Measurements from ENCODE around the gene GPR137. TPM values are rescaled to one million over a fixed set of nuclear protein-coding genes. Genes with fewer than 3 reads are reported as not detected.

GPR137 gene, protein sequence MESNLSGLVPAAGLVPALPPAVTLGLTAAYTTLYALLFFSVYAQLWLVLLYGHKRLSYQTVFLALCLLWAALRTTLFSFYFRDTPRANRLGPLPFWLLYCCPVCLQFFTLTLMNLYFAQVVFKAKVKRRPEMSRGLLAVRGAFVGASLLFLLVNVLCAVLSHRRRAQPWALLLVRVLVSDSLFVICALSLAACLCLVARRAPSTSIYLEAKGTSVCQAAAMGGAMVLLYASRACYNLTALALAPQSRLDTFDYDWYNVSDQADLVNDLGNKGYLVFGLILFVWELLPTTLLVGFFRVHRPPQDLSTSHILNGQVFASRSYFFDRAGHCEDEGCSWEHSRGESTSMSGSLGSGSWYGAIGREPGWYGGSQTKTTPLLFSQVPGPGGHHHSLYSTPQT
- total RNA-seq, result 10 to 100 TPM; 31.4 to 37.9 TPM

DNA sequence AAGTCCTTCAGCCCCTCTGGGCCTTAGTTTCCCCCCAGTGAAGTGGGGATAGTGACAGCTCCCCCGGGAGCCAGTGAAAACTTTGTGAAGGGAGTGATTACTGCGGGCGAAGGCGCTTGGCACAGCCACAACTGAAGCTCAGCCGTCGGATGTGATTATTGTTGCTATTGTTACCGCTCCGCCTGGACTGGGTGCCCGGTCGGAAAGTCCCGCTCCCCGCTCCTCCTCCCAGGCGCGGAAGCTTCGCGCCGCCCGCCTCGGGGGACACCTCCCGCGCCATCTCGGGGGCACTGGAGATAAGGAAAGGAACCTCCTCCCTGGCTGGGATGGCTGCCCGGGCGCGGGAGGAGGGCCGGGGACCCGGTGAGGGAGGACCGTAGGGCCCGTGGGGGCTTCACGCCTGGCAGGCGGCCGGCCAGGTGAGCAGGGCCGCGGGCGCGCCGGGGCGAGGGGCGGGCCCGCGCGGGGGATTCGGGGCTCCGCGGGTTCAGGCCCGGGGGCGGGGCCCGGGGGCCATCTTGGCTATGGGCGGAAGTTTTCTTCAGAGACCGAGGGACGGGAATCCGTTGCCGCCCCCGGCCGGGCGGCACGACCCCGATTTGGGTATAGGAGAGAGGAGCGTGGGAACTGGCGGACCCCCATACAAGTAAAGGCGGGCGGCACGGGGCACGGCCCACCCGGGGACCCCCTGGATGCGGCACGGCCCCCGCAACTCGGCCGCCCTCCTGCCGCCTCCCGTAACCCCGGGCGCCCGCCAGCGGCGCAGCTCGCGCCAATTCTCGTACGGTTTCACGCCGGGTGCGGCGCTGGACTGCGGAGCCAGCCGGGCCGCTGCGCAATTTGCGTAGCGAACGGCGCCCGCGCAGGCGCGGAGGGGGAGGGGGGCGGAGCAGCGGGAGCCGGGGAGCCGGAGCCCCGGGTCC is at the start of gene GPR137:
Gene GPR137 (plus strand): TSS at position 887 of the 923 bp plus-strand sequence. CDS start 677 bp downstream, outside the sequence.
- peak; percentile 90 for DNase-seq
- ChIA-PET POLR2A (interaction anchor here (1.0 to 11.0 kb wide), 13 partner anchors 9 to 100 kb away, joined by 3 to 161 read pairs (median 8); partner anchors contain the start of genes CATSPERZ, ESRRA, FERMT3 and FKBP2), CTCF (interaction anchor here (0.7 to 4.7 kb wide), 7 partner anchors 14 to 79 kb away, joined by 3 to 42 read pairs (median 5); partner anchors contain the start of genes CATSPERZ, FERMT3, FKBP2 and PRDX5)
- Mint-ChIP-seq H3K4me1 (peaks cover 28% of the 10 kb centered on the region), H3K4me3 (peak within 1 kb of the TSS; percentile 83), H3K36me3 (ENCODE audit: low read depth) (peaks cover 10% of the 10 kb centered on the region), H3K27ac (peak within 1 kb of the TSS; percentile 82), H3K9me3 (no peaks in the 10 kb centered on the region), H3K27me3 (peaks cover 2% of the 10 kb centered on the region)

DNA sequence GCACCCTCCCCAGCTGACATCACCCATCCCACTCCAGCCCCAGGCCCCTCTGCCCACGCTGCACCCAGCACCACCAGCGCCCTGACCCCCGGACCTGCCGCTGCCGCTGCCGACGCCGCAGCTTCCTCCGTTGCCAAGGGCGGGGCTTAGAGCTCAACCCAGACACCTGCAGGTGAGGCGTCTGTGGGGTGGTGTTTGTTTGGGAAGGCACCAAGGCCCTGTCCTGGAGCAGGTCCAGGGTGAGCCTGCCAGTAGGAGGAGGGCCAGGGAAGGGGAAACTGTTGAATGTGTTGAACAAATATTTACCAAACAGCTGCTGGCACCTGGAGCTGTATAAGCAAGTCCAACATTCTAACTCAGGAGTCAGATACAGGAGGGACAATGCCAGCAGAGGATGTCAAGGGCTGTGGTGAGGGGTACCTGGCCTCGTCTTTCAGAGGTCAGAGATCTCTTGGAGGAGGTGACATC is 48.1 kb upstream of the GPR137 start:
- Mint-ChIP-seq H3K9me3 (no peaks in the 10 kb centered on the region), H3K27me3 (no peaks in the 10 kb centered on the region), H3K27ac (no peak overlapping the region), H3K4me1 (peaks cover 40% of the 10 kb centered on the region), H3K36me3 (ENCODE audit: low read depth) (peaks cover 12% of the 10 kb centered on the region), H3K4me3 (no peak overlapping the region)
- POLR2A ChIA-PET, result interaction anchor here (1.5 to 3.6 kb wide), 2 partner anchors 11 to 30 kb away, joined by 9 to 19 read pairs; partner anchors contain the start of genes FERMT3, NUDT22 and TRPT1
- DNase-seq, result no peak
- CTCF ChIA-PET, result interaction anchor here (1.6 to 2.2 kb wide), 2 partner anchors 31 to 66 kb away, joined by 5 to 10 read pairs; partner anchors contain the start of gene FERMT3

DNA sequence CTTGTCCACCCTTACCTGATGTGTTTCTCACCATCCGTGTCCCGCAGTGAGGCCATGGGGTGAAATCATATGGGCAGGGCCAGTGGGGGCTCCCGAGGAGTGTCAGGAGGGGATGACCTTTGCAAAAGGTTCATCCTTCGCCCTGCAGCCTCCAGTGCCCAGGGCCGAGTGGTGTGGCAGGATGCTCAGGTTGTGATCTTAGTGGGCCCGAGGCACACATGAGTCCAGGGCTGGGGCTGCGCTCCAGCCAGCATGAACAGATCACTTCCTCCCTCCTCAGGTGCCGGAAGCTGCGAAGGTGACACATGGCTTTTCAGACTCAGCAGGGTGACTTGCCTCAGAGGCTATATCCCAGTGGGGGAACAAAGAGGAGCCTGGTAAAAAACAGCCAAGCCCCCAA is 47.6 kb upstream of the GPR137 start:
- Mint-ChIP-seq H3K4me1 (peaks cover 41% of the 10 kb centered on the region), H3K27ac (peak overlapping the region; percentile 48), H3K36me3 (ENCODE audit: low read depth) (peaks cover 10% of the 10 kb centered on the region), H3K27me3 (no peaks in the 10 kb centered on the region), H3K9me3 (no peaks in the 10 kb centered on the region), H3K4me3 (no peak overlapping the region)
- ChIA-PET POLR2A (interaction anchor here (1.5 to 4.8 kb wide), 4 partner anchors 12 to 34 kb away, joined by 4 to 45 read pairs (median 14); partner anchors contain the start of genes FERMT3, NUDT22 and TRPT1), CTCF (no interaction called here)
- DNase-seq, result no peak

DNA sequence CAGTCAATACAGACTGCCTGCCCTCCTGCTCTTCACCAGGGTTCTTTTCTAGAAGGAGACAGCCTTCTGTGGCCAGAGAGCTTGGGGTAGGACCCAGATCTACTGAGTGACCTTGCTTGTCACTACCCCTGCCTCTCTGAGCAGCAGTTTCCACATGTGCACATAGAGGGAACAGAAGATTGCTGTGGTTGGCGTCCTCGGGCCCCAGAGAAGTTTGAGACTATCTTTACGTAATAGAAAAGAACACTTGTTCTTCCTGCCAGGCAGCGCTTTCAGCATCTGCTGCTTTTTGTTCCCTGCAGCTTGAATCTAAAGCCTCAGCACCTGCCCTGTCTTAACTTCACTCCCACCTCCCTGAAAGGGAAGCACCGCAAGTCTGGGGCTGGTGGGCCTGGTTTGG is 46.6 kb upstream of the GPR137 start:
- Mint-ChIP-seq H3K27ac (no peak overlapping the region), H3K4me1 (peaks cover 47% of the 10 kb centered on the region), H3K36me3 (ENCODE audit: low read depth) (peaks cover 19% of the 10 kb centered on the region), H3K9me3 (no peaks in the 10 kb centered on the region), H3K27me3 (no peaks in the 10 kb centered on the region), H3K4me3 (no peak overlapping the region)
- POLR2A ChIA-PET, result interaction anchor here (1.8 to 4.8 kb wide), 3 partner anchors 14 to 33 kb away, joined by 4 to 45 read pairs (median 19); partner anchors contain the start of genes FERMT3, NUDT22 and TRPT1
- DNase-seq, result no peak
- CTCF ChIA-PET, result interaction anchor here (2.0 kb wide), 1 partner anchor 62 kb away, joined by 5 read pairs; no protein-coding TSS in a partner anchor

DNA sequence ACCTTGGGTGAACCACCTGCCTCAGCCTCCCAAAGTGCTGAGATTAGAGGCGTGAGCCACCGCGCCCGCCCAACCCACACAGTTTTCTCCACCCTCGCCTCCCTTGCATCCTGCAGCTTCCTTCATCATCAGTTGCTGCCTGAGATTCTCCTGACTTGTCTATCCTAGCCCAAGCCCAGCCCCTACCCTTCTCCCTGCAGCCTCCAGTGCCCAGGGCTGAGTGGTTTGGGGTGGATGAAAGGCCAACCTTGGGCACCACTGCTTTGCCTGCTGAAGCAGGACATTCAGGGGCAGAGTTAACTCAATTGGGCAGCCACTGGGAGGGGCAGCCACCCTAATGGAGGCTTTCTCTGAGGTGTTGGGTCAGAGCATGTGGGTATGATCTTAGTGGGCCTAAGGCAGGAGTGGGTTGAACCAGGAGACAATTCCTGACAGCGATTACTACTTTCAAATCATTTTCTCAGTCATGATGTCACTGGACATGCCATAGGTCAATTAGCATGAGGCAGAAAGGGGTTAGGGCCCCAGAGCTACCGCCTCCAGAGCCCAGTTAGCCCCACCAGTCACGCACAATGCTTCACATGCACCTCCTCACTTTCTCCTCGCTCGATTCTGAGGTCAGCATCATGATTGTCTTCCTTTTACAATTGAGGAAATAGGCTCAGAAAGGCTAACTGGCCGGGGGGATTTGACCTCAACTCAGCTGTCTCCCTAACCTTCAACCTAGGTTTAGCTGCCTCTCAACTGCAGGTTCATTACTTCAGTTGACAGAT is 45.8 kb upstream of the GPR137 start:
- Mint-ChIP-seq H3K4me3 (peak overlapping the region; percentile 90), H3K4me1 (peaks cover 53% of the 10 kb centered on the region), H3K27ac (peak overlapping the region; percentile 92), H3K27me3 (no peaks in the 10 kb centered on the region), H3K9me3 (no peaks in the 10 kb centered on the region), H3K36me3 (ENCODE audit: low read depth) (peaks cover 23% of the 10 kb centered on the region)
- DNase-seq, result no peak
- ChIA-PET POLR2A (interaction anchor here (1.0 to 4.8 kb wide), 4 partner anchors 15 to 33 kb away, joined by 4 to 45 read pairs (median 12); partner anchors contain the start of genes FERMT3, NUDT22 and TRPT1), CTCF (interaction anchor here (2.0 to 3.6 kb wide), 2 partner anchors 10 to 61 kb away, joined by 5 to 23 read pairs; no protein-coding TSS in a partner anchor)

DNA sequence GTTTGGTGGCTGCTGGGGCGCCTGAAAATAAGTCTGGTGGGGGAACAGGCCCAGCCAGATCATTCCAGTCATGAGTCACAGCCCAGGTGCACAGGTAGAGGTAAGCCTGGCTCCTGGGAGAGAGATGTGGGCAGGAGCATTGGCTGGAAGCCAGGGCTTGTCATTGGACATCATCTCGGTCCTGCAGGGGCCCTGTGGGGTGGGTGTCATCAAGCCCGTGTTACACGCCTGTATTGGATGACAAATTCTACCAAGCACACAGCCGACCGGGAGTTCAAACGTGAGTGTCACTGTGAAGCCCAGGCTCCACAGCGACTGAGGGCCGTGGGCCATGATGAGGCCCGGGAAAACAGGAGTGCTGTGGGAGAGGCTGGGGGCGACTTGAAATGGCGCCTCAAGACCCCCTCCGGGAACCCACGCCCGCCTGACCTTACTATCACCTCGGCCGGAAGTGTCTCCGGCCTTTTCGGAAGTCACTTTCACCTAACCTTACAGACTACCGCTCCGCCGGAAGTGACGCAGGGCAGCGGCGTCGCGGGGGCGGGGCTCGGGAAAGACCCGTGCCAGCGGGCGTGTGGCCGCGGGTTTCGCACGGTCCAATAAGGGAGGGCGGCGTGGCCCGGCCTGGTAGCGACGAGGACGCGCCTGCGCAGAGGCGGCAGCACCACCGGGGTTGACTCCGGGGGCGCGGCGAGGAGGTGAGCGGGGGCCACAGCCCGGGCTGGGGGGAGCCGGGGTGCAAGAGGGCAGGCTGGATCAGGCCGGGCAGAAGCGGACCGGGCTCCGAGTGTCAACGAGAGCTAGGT is 45.0 kb upstream of the GPR137 start, which contains the start of gene FKBP2:
Gene FKBP2 (plus strand): TSS at position 661 of the 806 bp plus-strand sequence. CDS start 1,293 bp downstream, outside the sequence.
- DNase-seq, result peak; percentile 98
- POLR2A ChIA-PET, result interaction anchor here (0.8 to 5.9 kb wide), 13 partner anchors 9 to 77 kb away, joined by 4 to 49 read pairs (median 8); partner anchors contain the start of genes BAD, DNAJC4, FERMT3 and NUDT22
- CTCF ChIA-PET, result interaction anchor here (0.7 to 3.6 kb wide), 15 partner anchors 10 to 538 kb away, joined by 3 to 23 read pairs (median 5); partner anchors contain the start of genes CATSPERZ, GPR137, NUDT22 and PRDX5
- Mint-ChIP-seq H3K36me3 (ENCODE audit: low read depth) (peaks cover 23% of the 10 kb centered on the region), H3K27me3 (no peaks in the 10 kb centered on the region), H3K9me3 (no peaks in the 10 kb centered on the region), H3K27ac (peak within 1 kb of the TSS; percentile 92), H3K4me1 (peaks cover 52% of the 10 kb centered on the region), H3K4me3 (peak within 1 kb of the TSS; percentile 90)

DNA sequence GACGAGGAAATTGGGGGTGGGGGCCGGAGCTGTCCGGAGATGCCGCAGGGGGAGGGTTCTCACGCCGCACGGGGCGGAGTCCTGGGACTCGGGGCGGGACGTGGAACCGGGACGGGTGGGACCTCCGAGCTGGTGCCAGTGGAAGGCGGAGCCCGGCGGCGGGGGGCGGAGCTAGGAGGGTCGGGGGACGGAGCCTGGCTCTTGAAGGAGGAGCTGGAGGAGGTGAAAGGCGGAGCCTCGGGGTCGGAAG is 44.5 kb upstream of the GPR137 start:
- CTCF ChIA-PET, result interaction anchor here (0.7 to 3.6 kb wide), 14 partner anchors 9 to 537 kb away, joined by 3 to 23 read pairs (median 6); partner anchors contain the start of genes CATSPERZ, GPR137, NUDT22 and PRDX5
- Mint-ChIP-seq H3K27ac (peak overlapping the region; percentile 92), H3K27me3 (no peaks in the 10 kb centered on the region)

DNA sequence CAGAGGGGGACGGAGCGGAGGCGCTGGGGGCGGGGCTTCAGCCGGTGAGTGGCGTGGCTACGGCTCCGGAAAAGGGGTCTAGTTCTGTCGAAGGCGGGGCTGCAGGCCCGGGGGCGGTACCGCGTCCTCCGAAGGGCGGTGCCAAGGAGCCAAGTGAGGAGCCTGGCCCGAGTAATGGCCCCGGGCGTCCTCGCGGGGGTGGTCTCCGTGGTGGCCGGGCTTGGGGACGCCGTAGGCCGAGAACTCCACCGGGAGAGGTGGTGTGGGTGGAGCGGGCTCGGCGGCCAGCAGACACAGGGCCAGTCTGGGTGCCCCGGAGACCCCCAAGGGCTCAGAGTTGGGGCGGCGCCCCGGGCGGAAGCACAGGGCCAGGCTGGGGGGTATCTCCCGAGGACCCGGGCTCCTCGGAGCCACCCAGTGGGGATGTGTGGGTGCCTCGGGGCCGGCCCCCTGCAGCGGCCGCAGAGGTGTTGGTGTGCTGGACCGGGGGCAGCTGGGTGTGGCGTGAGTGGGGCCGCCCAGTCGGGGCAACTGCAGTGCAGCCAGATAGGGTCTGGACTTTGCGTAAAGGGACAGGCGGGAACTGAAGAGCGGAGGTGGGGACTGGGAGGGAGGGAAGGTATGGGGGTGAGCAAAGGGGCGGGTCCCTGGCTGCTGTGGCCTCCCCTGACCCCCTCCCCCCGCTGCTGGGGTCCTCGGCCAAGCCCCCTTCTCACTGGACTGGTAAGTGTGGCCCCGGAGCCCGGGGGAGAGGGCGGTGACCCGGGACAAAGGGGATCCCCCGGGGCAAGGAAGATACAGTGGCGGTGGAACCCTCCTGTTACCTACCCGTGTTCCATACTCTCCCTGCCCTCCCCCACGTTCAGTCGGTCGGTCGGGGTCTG is 43.9 kb upstream of the GPR137 start:
- Mint-ChIP-seq H3K27ac (peak overlapping the region; percentile 92), H3K4me3 (peak overlapping the region; percentile 90), H3K27me3 (no peaks in the 10 kb centered on the region), H3K9me3 (no peaks in the 10 kb centered on the region), H3K4me1 (peaks cover 50% of the 10 kb centered on the region), H3K36me3 (ENCODE audit: low read depth) (peaks cover 23% of the 10 kb centered on the region)
- CTCF ChIA-PET, result interaction anchor here (0.7 to 3.6 kb wide), 14 partner anchors 8 to 537 kb away, joined by 3 to 23 read pairs (median 6); partner anchors contain the start of genes CATSPERZ, GPR137, NUDT22 and PRDX5
- POLR2A ChIA-PET, result interaction anchor here (0.6 to 11.2 kb wide), 13 partner anchors 8 to 76 kb away, joined by 4 to 131 read pairs (median 8); partner anchors contain the start of genes BAD, DNAJC4, FERMT3 and NUDT22
- DNase-seq, result no peak

More for the DNA sequence above, 44.5 kb upstream of the GPR137 start:
- peaks cover 50% of the 10 kb centered on the region for H3K4me1 Mint-ChIP-seq
- peak overlapping the region; percentile 90 for H3K4me3 Mint-ChIP-seq
- POLR2A ChIA-PET, result interaction anchor here (0.8 to 5.9 kb wide), 11 partner anchors 9 to 76 kb away, joined by 4 to 49 read pairs (median 8); partner anchors contain the start of genes BAD, DNAJC4, FERMT3 and NUDT22
- H3K36me3 Mint-ChIP-seq (ENCODE audit: low read depth), result peaks cover 23% of the 10 kb centered on the region
- no peaks in the 10 kb centered on the region for H3K9me3 Mint-ChIP-seq
- DNase-seq, result peak; percentile 100

DNA sequence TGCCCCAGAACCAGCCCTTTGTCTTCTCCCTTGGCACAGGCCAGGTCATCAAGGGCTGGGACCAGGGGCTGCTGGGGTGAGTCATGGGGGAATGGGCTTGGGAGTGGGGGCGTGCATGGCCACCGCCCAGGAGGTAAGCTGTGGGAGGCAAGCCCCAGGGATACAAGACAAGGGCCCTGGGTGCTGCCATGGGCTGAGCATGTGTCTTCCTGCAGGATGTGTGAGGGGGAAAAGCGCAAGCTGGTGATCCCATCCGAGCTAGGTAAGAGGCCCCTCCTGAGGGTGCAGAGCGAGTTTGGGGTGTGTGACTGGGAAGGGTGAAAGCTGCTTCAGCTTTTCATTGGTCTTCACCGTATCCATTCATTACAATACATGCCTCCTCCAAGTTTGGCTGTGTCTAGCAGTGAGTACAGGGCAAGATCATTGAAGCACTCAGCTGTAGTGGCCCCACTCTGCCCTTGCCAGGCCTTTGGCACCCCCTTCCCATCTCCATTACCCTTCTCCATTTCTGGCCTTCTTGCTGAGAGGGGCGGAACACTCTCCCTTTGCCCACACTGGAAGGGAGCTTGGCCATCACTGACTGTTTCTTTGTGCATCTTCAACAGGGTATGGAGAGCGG is 42.3 kb upstream of the GPR137 start:
- POLR2A ChIA-PET, result interaction anchor here (0.8 to 11.2 kb wide), 11 partner anchors 12 to 97 kb away, joined by 3 to 131 read pairs (median 6); partner anchors contain the start of genes CCDC88B, DNAJC4, ESRRA and FERMT3
- H3K36me3 Mint-ChIP-seq (ENCODE audit: low read depth), result peaks cover 13% of the 10 kb centered on the region
- peak overlapping the region; percentile 35 for H3K27ac Mint-ChIP-seq
- CTCF ChIA-PET, result interaction anchor here (0.7 to 3.6 kb wide), 7 partner anchors 7 to 74 kb away, joined by 3 to 23 read pairs (median 5); partner anchors contain the start of genes FERMT3, PRDX5 and TRMT112
- peaks cover 56% of the 10 kb centered on the region for H3K4me1 Mint-ChIP-seq
- H3K27me3 Mint-ChIP-seq, result no peaks in the 10 kb centered on the region
- no peaks in the 10 kb centered on the region for H3K9me3 Mint-ChIP-seq
- H3K4me3 Mint-ChIP-seq, result peak overlapping the region; percentile 47
- DNase-seq, result no peak
